Measurements from ENCODE around the gene ZNF764. TPM values are rescaled to one million over a fixed set of nuclear protein-coding genes. Genes with fewer than 3 reads are reported as not detected.

ZNF764 gene
- total RNA-seq, 1 experiment from 2014 or later, result 9.1 TPM

- Histone ChIP-seq H3K79me2 (ENCODE audit: insufficient read depth, low read length) (peaks cover 6% of the 10 kb centered on the region; the same call in 1 of the 2 replicates), H3K36me3 (ENCODE audit: control insufficient read depth in 1 of 2, insufficient read depth in 2 of 2, low read length in 2 of 2) (peaks cover 4% of the 10 kb centered on the region in 2 experiments; a peak in 2 of 4 replicates), H2AFZ (ENCODE audit: low read depth, low read length, poor library complexity, severe bottlenecking) (no peak overlapping the region), H3K27me3 (ENCODE audit: insufficient read depth, low read length) (no peaks in the 10 kb centered on the region), H4K20me1 (ENCODE audit: insufficient read depth) (no peaks in the 10 kb centered on the region), H3K9me2 (ENCODE audit: insufficient read depth) (no peaks in the 10 kb centered on the region), H3K4me2 (ENCODE audit: low read length) (no peak overlapping the region), H3K4me3 (replicated peaks in 1 of 2; ENCODE audit: low read depth in 1 of 2, low read length in 2 of 2) (no peak overlapping the region), H3K9me3 (ENCODE audit: control insufficient read depth in 1 of 2, insufficient read depth in 1 of 2, low read depth in 1 of 2, low read length in 2 of 2) (no peaks in the 10 kb centered on the region), H3K27ac (ENCODE audit: low read depth, low read length) (no peak overlapping the region), H3K9ac (ENCODE audit: low read length) (no peak overlapping the region), H3K4me1 (ENCODE audit: control insufficient read depth in 1 of 2, insufficient read depth in 2 of 2, low read length in 2 of 2) (peaks cover 6 to 13% of the 10 kb centered on the region in 2 experiments)
- ChIA-PET POLR2A (no interaction called here), CTCF (no interaction called here), RAD21 (ENCODE audit: low non-redundant PET in 1 of 2, low total read pairs in 2 of 2, uncharacterized antibody in 2 of 2, unreplicated experiment in 2 of 2) (interaction anchor here in 1 of 2 experiments (0.7 kb wide), 1 partner anchor 46 kb away, joined by 3 read pairs; no protein-coding TSS in a partner anchor)
- intact Hi-C loops (cut with micrococcal nuclease), result no loop called here
- ATAC-seq, result no peak
- no peak for DNase-seq (ENCODE audit: low read depth, low spot score)
- TF ChIP-seq MAX (IDR thresholded peaks at IDR 0.05) (no peak), SP1 (IDR thresholded peaks at IDR 0.05; ENCODE audit: low read depth) (no peak), JUND (IDR thresholded peaks at IDR 0.05) (no peak), REST (IDR thresholded peaks at IDR 0.05; ENCODE audit: low read depth) (no peak), EZH2 (IDR thresholded peaks at IDR 0.05) (no peak), CTCF (IDR thresholded peaks at IDR 0.05 in 2 of 3, conservative IDR thresholded peaks at IDR 0.05 in 1 of 3; ENCODE audit: borderline replicate concordance in 1 of 3, insufficient read depth in 1 of 3, low read depth in 2 of 3, low read length in 2 of 3) (no peak), CBX3 (IDR thresholded peaks at IDR 0.05; ENCODE audit: low read depth) (no peak), POLR2AphosphoS5 (IDR thresholded peaks at IDR 0.05; ENCODE audit: low read depth, low read length) (no peak), ELF1 (IDR thresholded peaks at IDR 0.05; ENCODE audit: borderline replicate concordance, low read depth) (no peak), YY1 (IDR thresholded peaks at IDR 0.05; ENCODE audit: extremely low read depth, insufficient replicate concordance, low read depth, low read length) (no peak)
- BruUV-seq (replicated peaks), result no TSS peak
Observed at GRCh38 chr16:30551781-30552180, 6.4 kb downstream of the ZNF764 start.

All from HCT116 (cell line).